Osteoblast (primary cell): ENCODE data around the gene PDE4B. TPM values are rescaled to one million over a fixed set of nuclear protein-coding genes. Genes with fewer than 3 reads are reported as not detected.

Source experiments
- DNase-seq: peaks from one replicate; pipeline ENCODE4 v3.0.0; 2011; ENCODE audit warnings: low spot score, mixed read lengths; ENCODE audit not compliant: insufficient read length; ENCODE audit errors: missing footprints
- H2AFZ ChIP-seq: 2 replicates; pipeline ENCODE4 v1.6.0; 2011; ENCODE audit warnings: mild to moderate bottlenecking, low read length
- H3K27ac ChIP-seq: 2 replicates; pipeline ENCODE4 v1.5.1; 2011; ENCODE audit warnings: mild to moderate bottlenecking, low read depth, low read length, moderate library complexity
- H3K27me3 ChIP-seq: 2 replicates; pipeline ENCODE4 v1.6.0; 2012; ENCODE audit warnings: mild to moderate bottlenecking, control low read depth, inconsistent platforms, low read length, moderate library complexity; ENCODE audit not compliant: insufficient read depth
- H3K36me3 ChIP-seq: 2 replicates; pipeline ENCODE4 v1.5.1; 2011; ENCODE audit warnings: mild to moderate bottlenecking, low read length, control low read depth, moderate library complexity; ENCODE audit not compliant: insufficient read depth
- H3K4me1 ChIP-seq: 2 replicates; pipeline ENCODE4 v1.5.1; 2011; ENCODE audit warnings: mild to moderate bottlenecking, low read length, control low read depth, moderate library complexity; ENCODE audit not compliant: insufficient read depth
- H3K4me2 ChIP-seq: 2 replicates; pipeline ENCODE4 v1.6.0; 2011; ENCODE audit warnings: mild to moderate bottlenecking, low read length; ENCODE audit not compliant: insufficient read depth
- H3K4me3 ChIP-seq: fragments of 200-600 bp; sonication (generic); 3 replicates; pipeline ENCODE4 v1.5.1; 2012; ENCODE audit warnings: mild to moderate bottlenecking, low read length, inconsistent platforms; ENCODE audit not compliant: insufficient read depth
- H3K79me2 ChIP-seq: 2 replicates; pipeline ENCODE4 v1.6.0; 2012; ENCODE audit warnings: mild to moderate bottlenecking, low read length, control low read depth, inconsistent platforms; ENCODE audit not compliant: insufficient read depth
- H3K9me3 ChIP-seq: 2 replicates; pipeline ENCODE4 v1.5.1; 2011; ENCODE audit warnings: low read depth, low read length, control low read depth
- H4K20me1 ChIP-seq: 2 replicates; pipeline ENCODE4 v1.6.0; 2012; ENCODE audit warnings: mild to moderate bottlenecking, low read length, control low read depth; ENCODE audit not compliant: insufficient read depth
- CTCF ChIP-seq: IDR thresholded peaks from 2 replicates; pipeline ENCODE4 v1.5.1; 2011; ENCODE audit warnings: mild to moderate bottlenecking, low read depth, low read length, moderate library complexity; ENCODE audit errors: extremely low read depth
- total RNA-seq: library from RNA; depleted of rRNA; stranded (reverse); fragments of >200 nt; gene quantifications from 2 replicates; pipeline ENCODE4 v1.2.3, GENCODE V29; 2012

PDE4B gene
- total RNA-seq, 1 donor, result 21.4 TPM

GRCh38 chr1:66334318-66334717 is 541.6 kb downstream of the PDE4B start:
- Histone ChIP-seq H3K4me2 (peak overlapping the region; percentile 81), H3K79me2 (peaks cover 65% of the 10 kb centered on the region), H4K20me1 (no peaks in the 10 kb centered on the region), H3K27me3 (no peaks in the 10 kb centered on the region), H2AFZ (peak overlapping the region; percentile 15), H3K27ac (no peak overlapping the region), H3K9me3 (no peaks in the 10 kb centered on the region), H3K4me3 (peak overlapping the region; percentile 73), H3K36me3 (no peaks in the 10 kb centered on the region), H3K4me1 (peaks cover 38% of the 10 kb centered on the region)
- DNase-seq, result no peak
- TF ChIP-seq CTCF, result no peak

GRCh38 chr1:66335125-66335524 is 542.4 kb downstream of the PDE4B start:
- no peak for DNase-seq
- Histone ChIP-seq H3K4me1 (peaks cover 39% of the 10 kb centered on the region), H3K4me3 (no peak overlapping the region), H3K4me2 (peak overlapping the region; percentile 52), H3K79me2 (peaks cover 72% of the 10 kb centered on the region), H3K27me3 (no peaks in the 10 kb centered on the region), H3K9me3 (no peaks in the 10 kb centered on the region), H2AFZ (no peak overlapping the region), H3K36me3 (no peaks in the 10 kb centered on the region), H4K20me1 (no peaks in the 10 kb centered on the region), H3K27ac (peak overlapping the region; percentile 29)
- TF ChIP-seq CTCF, result no peak

- H4K20me1 ChIP-seq, result no peaks in the 10 kb centered on the region
- peaks cover 73% of the 10 kb centered on the region for H3K79me2 ChIP-seq
- H2AFZ ChIP-seq, result peak overlapping the region; percentile 30
- peaks cover 32% of the 10 kb centered on the region for H3K4me1 ChIP-seq
- TF ChIP-seq CTCF, result no peak
- DNase-seq, result no peak
- no peaks in the 10 kb centered on the region for H3K36me3 ChIP-seq
- H3K4me2 ChIP-seq, result peak overlapping the region; percentile 52
- H3K4me3 ChIP-seq, result peak overlapping the region; percentile 14
- H3K27me3 ChIP-seq, result no peaks in the 10 kb centered on the region
- no peaks in the 10 kb centered on the region for H3K9me3 ChIP-seq
- peak overlapping the region; percentile 29 for H3K27ac ChIP-seq
Observed at GRCh38 chr1:66335859-66336640, 543.4 kb downstream of the PDE4B start.

GRCh38 chr1:66336641-66336990 is 543.9 kb downstream of the PDE4B start:
- Histone ChIP-seq H4K20me1 (no peaks in the 10 kb centered on the region), H2AFZ (no peak overlapping the region), H3K79me2 (peaks cover 75% of the 10 kb centered on the region), H3K4me1 (peaks cover 31% of the 10 kb centered on the region), H3K9me3 (no peaks in the 10 kb centered on the region), H3K27me3 (no peaks in the 10 kb centered on the region), H3K4me2 (no peak overlapping the region), H3K36me3 (no peaks in the 10 kb centered on the region), H3K27ac (peak overlapping the region; percentile 29), H3K4me3 (no peak overlapping the region)
- DNase-seq, result no peak
- TF ChIP-seq CTCF, result no peak
